B cell (primary cell): ENCODE data around the gene COA8. TPM values are rescaled to one million over a fixed set of nuclear protein-coding genes. Genes with fewer than 3 reads are reported as not detected.

Source experiments
- ATAC-seq: fragments of 200-7000 bp; cut with Tn5 transposase; one replicate; pipeline ENCODE4 v1.10.0; 2021; ENCODE audit warnings: low read depth, mild to moderate bottlenecking, moderate number of reproducible peaks, moderate library complexity
- CTCF ChIA-PET: fragments of 350-600 bp; sonication (Branson Sonifier 250); formaldehyde crosslinking; loops from one replicate; lab custom pipeline; 2021; ENCODE audit warnings: antibody characterized with exemption, inconsistent platforms; lab: Charles Lee
- POLR2A ChIA-PET: fragments of 350-600 bp; sonication (Branson Sonifier 250); formaldehyde crosslinking; loops from one replicate; lab custom pipeline; 2021; ENCODE audit warnings: antibody characterized with exemption; lab: Charles Lee
- DNase-seq: peaks from one replicate; pipeline ENCODE4 v3.0.0; 2013
- H2AFZ ChIP-seq: 2 replicates; pipeline ENCODE4 v1.6.1; 2012; ENCODE audit warnings: mild to moderate bottlenecking, low read depth, low read length; ENCODE audit not compliant: insufficient read depth, poor library complexity, severe bottlenecking
- H3K27ac ChIP-seq, 2 donors: 1 replicate in 1 of 2; 2 replicates in 1 of 2; pipeline ENCODE4 v1.5.1; 2012 to 2013; ENCODE audit warnings: low read length in 2 of 2, mild to moderate bottlenecking in 2 of 2, moderate library complexity in 1 of 2
- H3K27me3 ChIP-seq, 4 experiments: fragments of 200-600 bp in 1 of 4; sonication (generic) in 1 of 4; replicated peaks in 1 of 4; 1 replicate in 2 of 4; 2 replicates in 2 of 4; pipeline versions ENCODE4 v1.6.1 to v1.7.0; 2013 to 2016; ENCODE audit warnings: low read length in 3 of 4, mild to moderate bottlenecking in 2 of 4, mixed read lengths in 1 of 4, moderate library complexity in 1 of 4; ENCODE audit not compliant: insufficient read depth in 4 of 4, control insufficient read depth in 3 of 4; ENCODE audit errors: control extremely low read depth in 1 of 4
- H3K36me3 ChIP-seq, 2 experiments: replicated peaks in 1 of 2; 1 replicate in 1 of 2; 2 replicates in 1 of 2; pipeline versions ENCODE4 v1.6.1 to v1.7.1; 2013; ENCODE audit warnings: low read length in 1 of 2; ENCODE audit not compliant: insufficient read depth in 2 of 2, control insufficient read depth in 1 of 2; ENCODE audit errors: control extremely low read depth in 1 of 2, extremely low read depth in 1 of 2
- H3K4me1 ChIP-seq, 2 donors: fragments of 200-600 bp in 1 of 2; sonication (generic) in 1 of 2; 1 replicate in 1 of 2; 2 replicates in 1 of 2; pipeline versions ENCODE4 v1.5.1 to v1.6.1; 2013 to 2017; ENCODE audit warnings: low read length in 2 of 2; ENCODE audit not compliant: control insufficient read depth in 2 of 2, insufficient read depth in 2 of 2
- H3K4me2 ChIP-seq: replicated peaks from 2 replicates; pipeline ENCODE3; 2012; ENCODE audit warnings: mild to moderate bottlenecking, low read depth, low read length; ENCODE audit not compliant: poor library complexity, severe bottlenecking
- H3K4me3 ChIP-seq, 5 experiments: fragments of 200-600 bp in 1 of 5; sonication (generic) in 1 of 5; 1 replicate in 3 of 5; 2 replicates in 2 of 5; pipeline versions ENCODE4 v1.5.1 to v1.7.0; 2011 to 2016; ENCODE audit warnings: low read length in 4 of 5, mild to moderate bottlenecking in 4 of 5, low read depth in 2 of 5, control low read depth in 1 of 5, moderate library complexity in 1 of 5; ENCODE audit not compliant: insufficient read depth in 1 of 5; ENCODE audit errors: control extremely low read depth in 1 of 5, extremely low read depth in 1 of 5
- H3K79me2 ChIP-seq: fragments of 200-600 bp; sonication (generic); one replicate; pipeline ENCODE4 v1.6.0; 2016; ENCODE audit warnings: low read length; ENCODE audit not compliant: control insufficient read depth, insufficient read depth
- H3K9ac ChIP-seq: fragments of 200-600 bp; sonication (generic); 2 replicates; pipeline ENCODE4 v1.6.1; 2017; ENCODE audit warnings: mild to moderate bottlenecking, low read length, moderate library complexity
- H3K9me3 ChIP-seq, 3 donors: one replicate each; pipeline versions ENCODE4 v1.6.1 to v1.7.1; 2013; ENCODE audit warnings: low read length in 2 of 3; ENCODE audit not compliant: control insufficient read depth in 2 of 3, insufficient read depth in 1 of 3; ENCODE audit errors: control extremely low read depth in 1 of 3
- H4K20me1 ChIP-seq: 2 replicates; pipeline ENCODE4 v1.6.0; 2012; ENCODE audit warnings: mild to moderate bottlenecking, low read length; ENCODE audit not compliant: insufficient read depth, control insufficient read depth, poor library complexity, severe bottlenecking
- H3K27ac Mint-ChIP-seq: one replicate; pipeline ENCODE4 v1.8.0; 2021; ENCODE audit warnings: mixed read lengths
- H3K27me3 Mint-ChIP-seq: one replicate; pipeline ENCODE4 v1.8.0; 2021; ENCODE audit warnings: mixed read lengths
- H3K4me1 Mint-ChIP-seq: one replicate; pipeline ENCODE4 v1.8.0; 2021; ENCODE audit warnings: mixed read lengths
- H3K4me3 Mint-ChIP-seq: one replicate; pipeline ENCODE4 v1.8.0; 2021; ENCODE audit warnings: mixed read lengths
- H3K9me3 Mint-ChIP-seq: one replicate; pipeline ENCODE4 v1.8.0; 2022; ENCODE audit warnings: mixed read lengths; ENCODE audit not compliant: insufficient read depth
- EZH2 ChIP-seq: IDR thresholded peaks from 2 replicates; pipeline ENCODE4 v1.6.1; 2012; ENCODE audit warnings: borderline replicate concordance, low read depth, mild to moderate bottlenecking, moderate library complexity, low read length; ENCODE audit not compliant: insufficient read depth, poor library complexity, severe bottlenecking
- WGBS: methylation state at CpG from one replicate; pipeline ENCODE4 v1.1.5; 2013; ENCODE audit warnings: missing lambda C conversion rate; ENCODE audit not compliant: insufficient coverage; 5-methylcytosine and 5-hydroxymethylcytosine counted together
- intact Hi-C: fragments of 100-400 bp; cut with micrococcal nuclease; formaldehyde crosslinking; loops from one replicate; pipeline ENCODE4 v1.10.0; 2022
- polyA plus RNA-seq: library from polyadenylated mRNA; depleted of rRNA; stranded (reverse); fragments of >200 nt; gene quantifications from 2 replicates; pipeline ENCODE4 v1.2.3, GENCODE V29; 2012
- total RNA-seq, 2 donors: library from RNA; stranded (reverse); fragments of 120-200 nt in 1 of 2; gene quantifications; 1 replicate in 1 of 2; 2 replicates in 1 of 2; pipeline versions ENCODE4 v1.2.3 to v1.2.4, GENCODE V29; 2013 to 2022
- TF ChIP-seq, protein P1 (sequence below): fragments of 200-600 bp; IDR thresholded peaks from one replicate; pipeline ENCODE4 v1.8.0; 2022; ENCODE audit warnings: antibody characterized with exemption, mild to moderate bottlenecking

Gene COA8
- total and polyA plus RNA-seq, 2 donors (not counting 1 experiment from before 2014, with no cell fraction given) = 7.5 to 24.9 TPM

DNA sequence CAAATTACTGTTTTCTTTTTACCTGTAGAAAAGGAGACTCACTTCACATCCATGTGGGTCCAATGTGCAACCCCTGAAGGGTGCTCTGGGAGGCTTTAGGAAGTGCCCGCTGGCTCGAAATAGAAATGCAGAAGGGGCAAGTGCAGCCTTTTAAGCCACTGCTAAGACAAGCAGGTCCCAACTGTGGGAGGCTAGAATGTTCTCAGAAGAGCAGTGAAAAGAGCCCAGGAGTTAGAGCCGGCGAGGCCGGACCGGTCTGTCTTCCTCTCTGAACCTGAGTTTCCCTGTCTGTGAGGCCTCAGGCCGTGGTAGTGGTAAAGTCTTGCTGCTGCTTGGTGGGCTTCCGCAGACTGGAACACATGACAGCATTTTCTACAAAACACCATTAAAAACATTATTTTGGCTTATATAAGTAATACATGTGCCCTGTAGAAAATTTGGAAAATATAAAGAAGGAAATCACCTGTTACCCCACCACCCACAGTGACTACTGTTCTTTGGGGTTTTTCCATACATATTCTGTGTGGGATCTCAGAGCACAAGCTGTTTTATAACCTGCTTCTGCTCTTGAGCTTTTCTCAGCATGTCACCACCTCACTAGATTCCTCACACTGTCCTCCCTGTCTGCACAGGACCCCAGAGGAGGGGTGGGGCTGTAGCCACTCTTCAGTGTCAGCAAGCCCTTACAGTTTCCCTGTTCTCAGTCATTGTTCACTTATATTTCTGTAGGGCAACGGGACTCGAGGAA lies 46.2 kb upstream of the COA8 start:
- POLR2A ChIA-PET = no interaction called here
- Mint-ChIP-seq H3K4me1 (peaks cover 8% of the 10 kb centered on the region), H3K27ac (no peak overlapping the region)

DNA sequence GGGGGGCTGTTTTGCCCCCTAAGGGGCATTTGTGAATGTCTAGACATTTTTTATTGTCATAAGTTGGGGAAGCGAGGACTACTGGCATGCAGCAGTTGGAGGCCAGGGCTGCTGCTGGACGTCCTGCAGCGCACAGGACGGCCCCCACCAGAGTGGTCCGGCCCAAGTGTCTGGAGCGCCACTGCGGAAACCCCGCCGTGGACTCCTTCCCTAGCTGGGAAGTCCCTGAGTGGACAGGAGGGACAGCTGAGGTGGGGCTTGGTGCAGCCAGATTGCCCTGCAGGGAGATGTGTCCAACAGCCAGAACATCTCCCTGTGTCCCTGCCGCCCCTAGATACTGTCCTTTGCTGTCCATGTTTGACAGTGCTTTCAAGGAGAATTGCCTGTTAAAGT lies 45.6 kb upstream of the COA8 start:
- no peak overlapping the region for H3K4me3 Mint-ChIP-seq
- intact Hi-C loops = no loop called here

More for the DNA sequence above, 46.2 kb upstream of the COA8 start:
- Histone ChIP-seq H3K27me3 (peaks cover 0 to 14% (median 5%) of the 10 kb centered on the region in 4 experiments), H3K27ac (no peak overlapping the region), H3K4me2 (no peak overlapping the region), H3K4me3 (no peak overlapping the region), H3K79me2 (no peaks in the 10 kb centered on the region), H4K20me1 (peaks cover 11% of the 10 kb centered on the region), H3K36me3 (no peaks in the 10 kb centered on the region), H3K9me3 (peaks cover 0 to 4% (median 0%) of the 10 kb centered on the region in 3 donors), H3K9ac (no peak overlapping the region), H2AFZ (no peak overlapping the region), H3K4me1 (peaks cover 14 to 22% of the 10 kb centered on the region in 2 donors)
- ATAC-seq (no peak), DNase-seq (no peak)
- CTCF ChIA-PET = interaction anchor here (0.6 to 6.1 kb wide), 3 partner anchors 12 to 31 kb away, joined by 3 to 128 read pairs (median 42); partner anchors contain the start of gene TRMT61A
- Mint-ChIP-seq H3K9me3 (no peaks in the 10 kb centered on the region), H3K4me3 (no peak overlapping the region), H3K27me3 (no peaks in the 10 kb centered on the region)
- WGBS = 70% methylated on average over 7 of the region's 10 CpGs
- intact Hi-C loops = no loop called here
- TF ChIP-seq, protein P1, sequence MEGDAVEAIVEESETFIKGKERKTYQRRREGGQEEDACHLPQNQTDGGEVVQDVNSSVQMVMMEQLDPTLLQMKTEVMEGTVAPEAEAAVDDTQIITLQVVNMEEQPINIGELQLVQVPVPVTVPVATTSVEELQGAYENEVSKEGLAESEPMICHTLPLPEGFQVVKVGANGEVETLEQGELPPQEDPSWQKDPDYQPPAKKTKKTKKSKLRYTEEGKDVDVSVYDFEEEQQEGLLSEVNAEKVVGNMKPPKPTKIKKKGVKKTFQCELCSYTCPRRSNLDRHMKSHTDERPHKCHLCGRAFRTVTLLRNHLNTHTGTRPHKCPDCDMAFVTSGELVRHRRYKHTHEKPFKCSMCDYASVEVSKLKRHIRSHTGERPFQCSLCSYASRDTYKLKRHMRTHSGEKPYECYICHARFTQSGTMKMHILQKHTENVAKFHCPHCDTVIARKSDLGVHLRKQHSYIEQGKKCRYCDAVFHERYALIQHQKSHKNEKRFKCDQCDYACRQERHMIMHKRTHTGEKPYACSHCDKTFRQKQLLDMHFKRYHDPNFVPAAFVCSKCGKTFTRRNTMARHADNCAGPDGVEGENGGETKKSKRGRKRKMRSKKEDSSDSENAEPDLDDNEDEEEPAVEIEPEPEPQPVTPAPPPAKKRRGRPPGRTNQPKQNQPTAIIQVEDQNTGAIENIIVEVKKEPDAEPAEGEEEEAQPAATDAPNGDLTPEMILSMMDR = no peak
- TF ChIP-seq EZH2 = no peak

More for the DNA sequence above, 45.6 kb upstream of the COA8 start:
- Histone ChIP-seq H3K4me3 (no peak overlapping the region), H3K9ac (no peak overlapping the region), H2AFZ (no peak overlapping the region), H3K4me2 (no peak overlapping the region), H3K36me3 (no peaks in the 10 kb centered on the region), H4K20me1 (peaks cover 11% of the 10 kb centered on the region), H3K27me3 (peaks cover 0 to 20% (median 6%) of the 10 kb centered on the region in 4 experiments), H3K9me3 (peaks cover 0 to 4% (median 0%) of the 10 kb centered on the region in 3 donors), H3K4me1 (peaks cover 17 to 26% of the 10 kb centered on the region in 2 donors), H3K79me2 (no peaks in the 10 kb centered on the region), H3K27ac (no peak overlapping the region)
- ChIA-PET POLR2A (no interaction called here), CTCF (interaction anchor here (0.7 to 6.1 kb wide), 3 partner anchors 11 to 30 kb away, joined by 3 to 128 read pairs (median 42); partner anchors contain the start of gene TRMT61A)
- WGBS = 94% methylated on average over 10 of the region's 10 CpGs
- no peaks in the 10 kb centered on the region for H3K27me3 Mint-ChIP-seq
- H3K9me3 Mint-ChIP-seq = no peaks in the 10 kb centered on the region
- no peak overlapping the region for H3K27ac Mint-ChIP-seq
- TF ChIP-seq, protein P1 = no peak
- no peak for TF ChIP-seq EZH2
- ATAC-seq (no peak), DNase-seq (no peak)
- H3K4me1 Mint-ChIP-seq = peaks cover 8% of the 10 kb centered on the region
